Uterus (tissue), 4 donors: Measurements from ENCODE around the gene CLDN18. TPM values are rescaled to one million over a fixed set of nuclear protein-coding genes. Genes with fewer than 3 reads are reported as not detected.

Experiments used
- DNase-seq, 2 donors: peaks; one replicate each; pipeline ENCODE4 v3.0.0-alpha.2; 2019 to 2020
- H3K27ac ChIP-seq, 2 donors: fragments of 200-600 bp; sonication (generic); 1 replicate in 1 of 2; 2 replicates in 1 of 2; pipeline ENCODE4 v1.5.1; 2016 to 2018
- H3K27me3 ChIP-seq, 2 donors: fragments of 200-600 bp; sonication (generic); one replicate each; pipeline ENCODE4 v1.5.1; 2018 to 2019; ENCODE audit warnings: control low read depth in 1 of 2
- H3K36me3 ChIP-seq, 2 donors: fragments of 200-600 bp; sonication (generic); one replicate each; pipeline ENCODE4 v1.5.1; 2019; ENCODE audit warnings: control low read depth in 1 of 2
- H3K4me1 ChIP-seq, 2 donors: fragments of 200-600 bp; sonication (generic); one replicate each; pipeline ENCODE4 v1.5.1; 2018 to 2019; ENCODE audit warnings: control low read depth in 1 of 2
- H3K4me3 ChIP-seq, 2 donors: fragments of 200-600 bp; sonication (generic); 1 replicate in 1 of 2; 2 replicates in 1 of 2; pipeline ENCODE4 v1.5.1; 2018 to 2019; ENCODE audit warnings: mild to moderate bottlenecking in 1 of 2
- H3K9me3 ChIP-seq, 2 donors: fragments of 200-600 bp; sonication (generic); one replicate each; pipeline ENCODE4 v1.5.1; 2019; ENCODE audit warnings: control low read depth in 1 of 2
- CTCF ChIP-seq, 4 experiments: fragments of 200-600 bp in 2 of 4; fragments of 450-650 bp in 2 of 4; sonication (generic) in 2 of 4; IDR thresholded peaks; one replicate each; pipeline ENCODE4 v1.5.1; 2016 to 2019; ENCODE audit warnings: antibody characterized with exemption in 4 of 4, mild to moderate bottlenecking in 2 of 4, moderate library complexity in 1 of 4
- POLR2A ChIP-seq, 2 donors: fragments of 450-650 bp; IDR thresholded peaks; one replicate each; pipeline ENCODE4 v1.6.1; 2016; ENCODE audit warnings: antibody characterized with exemption in 2 of 2, mild to moderate bottlenecking in 1 of 2, moderate library complexity in 1 of 2
- intact Hi-C: fragments of 100-400 bp; cut with DNase I; formaldehyde crosslinking; loops from one replicate; pipeline ENCODE4 v1.15.1; 2023; ENCODE audit warnings: low total_unique reads
- total RNA-seq, 4 donors: library from RNA; depleted of rRNA in 3 of 4; stranded (reverse); fragments of >200 nt in 3 of 4; gene quantifications; one replicate each; pipeline versions ENCODE4 v1.1.0 to v1.2.4, GENCODE V29; 2014 to 2023
- donor health status: DM: yes; HTN: yes; CAD: no.

The CLDN18 gene
- total RNA-seq, 4 donors from 2014 or later = not detected

GRCh38 chr3:137978328-137978727 lies 31.6 kb upstream of the CLDN18 start:
- Histone ChIP-seq H3K4me3 (no peak overlapping the region), H3K36me3 (no peaks in the 10 kb centered on the region), H3K27ac (no peak overlapping the region), H3K27me3 (no peaks in the 10 kb centered on the region), H3K9me3 (no peaks in the 10 kb centered on the region), H3K4me1 (no peaks in the 10 kb centered on the region)
- intact Hi-C loops = no loop called here
- DNase-seq = no peak
- no peak for TF ChIP-seq CTCF (IDR thresholded peaks at IDR 0.05)
- no peak for TF ChIP-seq POLR2A (IDR thresholded peaks at IDR 0.05)

- no peaks in the 10 kb centered on the region for H3K9me3 ChIP-seq
- no peaks in the 10 kb centered on the region for H3K36me3 ChIP-seq
- no peak overlapping the region for H3K4me3 ChIP-seq
- H3K27ac ChIP-seq = no peak overlapping the region
- TF ChIP-seq POLR2A (IDR thresholded peaks at IDR 0.05) (no peak), CTCF (IDR thresholded peaks at IDR 0.05) (no peak)
- no peaks in the 10 kb centered on the region for H3K4me1 ChIP-seq
- intact Hi-C loops = no loop called here
- H3K27me3 ChIP-seq = no peaks in the 10 kb centered on the region
- DNase-seq = no peak
These were observed 22.2 kb upstream of the CLDN18 start for GRCh38 chr3:137987723-137988122.

- H3K4me3 ChIP-seq = no peak overlapping the region
- intact Hi-C loops = no loop called here
These were observed 21.8 kb upstream of the CLDN18 start for GRCh38 chr3:137988152-137988551.

GRCh38 chr3:137988982-137989381 lies 21.0 kb upstream of the CLDN18 start:
- no peaks in the 10 kb centered on the region for H3K36me3 ChIP-seq
- H3K4me3 ChIP-seq = no peak overlapping the region
- H3K4me1 ChIP-seq = no peaks in the 10 kb centered on the region
- DNase-seq = no peak
- intact Hi-C loops = no loop called here
- no peaks in the 10 kb centered on the region for H3K27me3 ChIP-seq
- TF ChIP-seq CTCF (IDR thresholded peaks at IDR 0.05) = no peak
- no peak for TF ChIP-seq POLR2A (IDR thresholded peaks at IDR 0.05)
- peaks cover 0 to 4% of the 10 kb centered on the region in 2 donors for H3K9me3 ChIP-seq
- no peak overlapping the region for H3K27ac ChIP-seq

More at GRCh38 chr3:137988152-137988551, 21.8 kb upstream of the CLDN18 start:
- DNase-seq = no peak
- no peaks in the 10 kb centered on the region for H3K9me3 ChIP-seq
- no peaks in the 10 kb centered on the region for H3K4me1 ChIP-seq
- no peaks in the 10 kb centered on the region for H3K27me3 ChIP-seq
- no peak overlapping the region for H3K27ac ChIP-seq
- TF ChIP-seq CTCF (IDR thresholded peaks at IDR 0.05) = no peak
- TF ChIP-seq POLR2A (IDR thresholded peaks at IDR 0.05) = no peak
- H3K36me3 ChIP-seq = no peaks in the 10 kb centered on the region

- no peak for DNase-seq
- intact Hi-C loops = no loop called here
- TF ChIP-seq POLR2A (IDR thresholded peaks at IDR 0.05) = no peak
- TF ChIP-seq CTCF (IDR thresholded peaks at IDR 0.05) = no peak
- no peaks in the 10 kb centered on the region for H3K27me3 ChIP-seq
- H3K27ac ChIP-seq = no peak overlapping the region
- no peaks in the 10 kb centered on the region for H3K4me1 ChIP-seq
- no peak overlapping the region for H3K4me3 ChIP-seq
- no peaks in the 10 kb centered on the region for H3K36me3 ChIP-seq
- H3K9me3 ChIP-seq = peaks cover 0 to 8% of the 10 kb centered on the region in 2 donors
These were observed 19.5 kb upstream of the CLDN18 start for GRCh38 chr3:137990427-137990826.
